ENCODE measurements around the gene SLC10A6.

DNA sequence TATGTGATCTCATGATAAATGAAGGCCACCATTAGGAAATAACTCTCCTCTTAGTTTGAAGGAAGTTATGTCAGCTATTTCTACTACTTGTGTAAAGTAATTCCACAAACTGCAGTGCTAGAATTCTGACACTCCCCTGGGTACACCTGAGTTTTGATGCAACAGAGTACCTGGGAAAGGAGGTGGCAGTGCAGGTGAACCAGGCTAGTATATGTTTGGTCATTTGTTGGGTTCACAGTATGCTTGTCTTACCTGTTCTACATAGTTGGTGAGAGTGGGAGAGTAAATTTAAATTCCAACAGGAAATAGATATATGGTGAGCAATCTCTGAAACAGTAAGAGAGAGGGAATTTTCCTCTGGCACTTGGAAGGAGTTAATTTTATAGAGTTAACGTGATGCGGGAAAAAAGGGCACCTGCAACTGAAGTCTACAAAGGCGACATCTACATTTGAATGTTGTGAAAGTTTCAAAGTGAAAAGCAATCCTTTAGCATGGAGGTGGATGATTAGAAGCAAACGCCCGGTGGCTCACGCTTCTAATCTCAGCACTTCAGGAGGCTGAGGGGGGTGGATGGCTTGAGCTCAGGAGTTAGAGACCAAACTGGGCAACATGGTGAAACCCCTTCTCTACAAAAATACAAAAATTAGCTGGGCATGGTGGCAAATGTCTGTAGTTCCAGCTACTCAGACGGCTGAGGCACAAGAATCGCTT lies 8.3 kb upstream of the SLC10A6 start:
- TF ChIP-seq HDGF (IDR thresholded peaks at IDR 0.05; ENCODE audit: borderline replicate concordance): no peak
- no peak for TF ChIP-seq FOXK2 (IDR thresholded peaks at IDR 0.05)
- TF ChIP-seq ELF4 (IDR thresholded peaks at IDR 0.05): no peak
- TF ChIP-seq BHLHE40 (IDR thresholded peaks at IDR 0.05; ENCODE audit: borderline replicate concordance): no peak
- no peak for TF ChIP-seq LEF1 (IDR thresholded peaks at IDR 0.05; ENCODE audit: borderline replicate concordance)
